Amniotic stem cell (primary cell): ENCODE results near the gene SFR1.
"Not testable (repeated sequence)": the region's sequence is repeated elsewhere in the genome, so short reads cannot be mapped to it uniquely, and the experiment has no call there.

Experiments
- DNase-seq: peaks from one replicate; lab custom pipeline; 2025; lab: John Stamatoyannopoulos, UW

SFR1 gene

DNA sequence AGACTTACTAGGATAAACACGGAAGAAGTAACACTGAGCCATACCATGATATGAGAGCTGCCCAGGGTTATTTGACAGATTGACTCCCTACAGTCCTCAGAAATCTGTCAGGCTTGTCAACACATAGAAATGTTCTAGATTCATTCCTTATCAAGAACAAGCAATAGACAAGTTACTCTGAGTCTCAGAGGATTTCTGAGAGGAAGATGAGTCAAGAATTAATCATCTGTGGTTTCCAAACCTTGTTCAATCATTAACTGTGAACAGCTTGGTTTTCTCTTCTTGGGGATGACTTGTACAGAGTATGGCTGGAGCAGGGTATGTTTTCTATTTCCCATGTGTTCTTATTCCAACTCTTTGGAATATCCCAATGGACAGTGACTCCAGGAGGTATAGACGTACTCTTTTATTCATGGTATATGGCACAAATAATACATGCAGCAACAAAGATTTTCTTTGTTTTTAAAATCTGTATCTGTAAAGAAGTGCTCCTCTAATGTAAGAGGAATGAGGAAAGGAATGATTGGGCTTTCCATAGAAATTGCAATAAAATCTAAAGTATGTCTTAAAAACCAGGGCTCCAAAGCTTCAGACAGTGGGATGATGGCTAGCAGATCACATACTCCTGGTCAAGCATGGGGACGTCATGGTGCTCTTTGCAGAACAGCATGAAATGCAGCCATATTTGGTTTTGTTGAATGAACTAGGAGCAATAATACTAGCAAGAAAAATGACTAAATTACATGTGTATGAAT, 11.9 kb upstream of the SFR1 start:
- no peak for DNase-seq

DNA sequence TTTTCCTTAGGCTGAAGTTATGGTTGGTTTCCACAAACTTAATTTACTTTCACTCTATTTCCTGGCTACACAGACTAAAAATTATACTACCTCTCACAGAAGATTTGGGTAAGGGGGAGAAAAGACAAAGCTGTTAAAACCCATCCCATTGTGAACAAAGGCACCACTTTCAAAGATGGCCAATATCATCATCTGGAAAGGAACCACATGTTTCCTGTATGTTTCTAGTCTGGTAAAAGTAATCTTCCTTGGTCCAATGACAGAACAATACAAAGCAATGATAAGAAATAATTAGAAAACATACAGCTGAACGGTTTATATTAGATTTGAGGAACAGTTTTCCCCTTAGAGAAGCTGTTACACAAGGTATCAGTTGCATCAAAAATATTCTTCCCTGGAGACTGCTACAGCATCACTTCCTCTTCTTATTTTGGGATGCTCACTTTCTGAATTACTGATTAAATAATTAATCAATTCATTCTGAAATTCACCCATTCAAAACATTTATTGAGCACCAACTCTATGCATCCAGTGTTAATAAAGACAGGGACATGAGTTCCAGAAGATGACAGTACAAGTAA, 8.5 kb upstream of the SFR1 start:
- no peak for DNase-seq

DNA sequence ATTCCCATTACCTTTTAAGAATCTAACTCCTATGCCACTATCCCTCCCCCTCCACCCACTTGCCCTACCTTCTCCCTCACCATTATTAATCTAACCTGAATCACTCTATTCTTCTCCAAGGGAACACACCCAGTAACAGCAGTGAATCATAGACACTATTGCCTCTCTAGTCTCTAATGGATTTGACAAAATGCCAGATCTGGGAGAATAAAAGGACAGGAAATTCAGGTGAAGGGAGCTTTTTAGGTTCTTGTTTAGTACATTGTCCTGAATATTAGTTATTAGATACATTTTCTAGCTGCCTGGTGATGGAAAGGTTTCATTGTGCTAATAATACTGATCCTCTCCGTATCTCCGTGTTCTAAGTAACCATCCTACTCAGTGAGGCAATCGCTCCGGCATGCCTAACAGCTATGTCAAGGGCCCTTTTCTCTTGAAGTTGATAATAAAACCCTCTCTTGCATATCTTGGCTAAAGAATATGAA, 4.1 kb upstream of the SFR1 start:
- no peak for DNase-seq

DNA sequence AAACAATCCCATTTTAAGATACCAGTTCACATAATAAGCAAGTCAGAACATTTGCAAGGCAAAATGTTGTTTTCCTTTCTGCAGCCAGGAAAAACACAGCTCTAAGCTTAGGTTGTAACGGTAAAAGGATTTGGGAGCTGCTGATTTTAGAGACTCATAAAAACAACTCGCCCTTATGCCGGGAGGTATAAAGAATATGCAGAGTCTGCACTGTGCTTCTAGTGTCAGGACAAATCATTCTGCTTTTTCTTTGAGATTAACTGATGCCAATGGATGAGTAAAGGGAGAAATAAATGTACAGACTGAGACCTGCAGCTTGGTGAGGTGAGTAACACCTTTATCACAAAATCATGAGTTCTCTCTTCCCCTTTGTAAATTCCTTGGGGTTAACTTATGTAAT, 2.0 kb upstream of the SFR1 start:
- DNase-seq, result no peak

DNA sequence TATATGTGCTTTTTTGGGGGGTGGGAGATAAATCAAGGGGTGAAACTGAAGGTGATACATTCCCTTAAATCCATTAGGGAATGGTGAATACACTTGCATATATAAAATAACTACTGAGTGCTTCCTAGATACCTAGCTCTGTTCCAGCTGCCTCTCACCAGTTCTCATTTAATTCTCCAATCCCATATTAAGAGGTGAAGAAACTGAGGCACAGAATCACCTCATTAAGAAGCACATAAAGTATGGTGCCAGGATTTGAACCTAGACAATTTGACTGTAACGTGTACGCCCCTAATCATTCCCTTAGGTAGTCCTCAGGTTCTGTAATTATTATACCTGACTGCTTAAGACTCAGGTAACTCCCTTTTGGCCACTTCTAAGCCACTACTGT, 1.5 kb upstream of the SFR1 start:
- no peak for DNase-seq

DNA sequence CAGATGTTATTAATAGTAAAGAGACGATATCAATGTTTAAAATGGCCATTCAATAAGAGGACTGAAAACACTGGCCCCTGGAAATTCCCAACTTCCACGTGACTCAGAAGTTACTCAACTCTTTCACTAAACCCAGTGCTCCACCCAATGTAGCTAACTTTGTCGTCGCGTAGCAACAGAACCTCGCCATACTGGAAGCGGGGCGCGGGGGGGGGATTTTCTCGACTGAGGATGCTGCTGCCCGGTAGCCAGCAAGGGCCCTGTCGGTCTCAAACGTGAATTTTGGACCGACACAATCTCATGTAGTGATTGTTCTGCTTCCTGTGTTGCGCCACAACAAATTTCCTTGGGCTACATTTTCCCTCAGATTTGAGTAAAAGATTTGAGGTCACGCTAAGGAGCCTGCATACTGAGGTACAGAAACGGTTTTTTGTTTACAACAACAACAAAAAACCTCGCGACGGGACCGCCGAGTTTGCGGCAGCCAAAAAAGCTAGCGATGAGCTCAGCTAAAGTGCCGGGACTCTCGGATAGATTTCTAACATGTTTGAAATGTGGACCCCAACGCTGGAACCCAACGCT, 977 bp upstream of the SFR1 start:
- DNase-seq, result peak; percentile 97

DNA sequence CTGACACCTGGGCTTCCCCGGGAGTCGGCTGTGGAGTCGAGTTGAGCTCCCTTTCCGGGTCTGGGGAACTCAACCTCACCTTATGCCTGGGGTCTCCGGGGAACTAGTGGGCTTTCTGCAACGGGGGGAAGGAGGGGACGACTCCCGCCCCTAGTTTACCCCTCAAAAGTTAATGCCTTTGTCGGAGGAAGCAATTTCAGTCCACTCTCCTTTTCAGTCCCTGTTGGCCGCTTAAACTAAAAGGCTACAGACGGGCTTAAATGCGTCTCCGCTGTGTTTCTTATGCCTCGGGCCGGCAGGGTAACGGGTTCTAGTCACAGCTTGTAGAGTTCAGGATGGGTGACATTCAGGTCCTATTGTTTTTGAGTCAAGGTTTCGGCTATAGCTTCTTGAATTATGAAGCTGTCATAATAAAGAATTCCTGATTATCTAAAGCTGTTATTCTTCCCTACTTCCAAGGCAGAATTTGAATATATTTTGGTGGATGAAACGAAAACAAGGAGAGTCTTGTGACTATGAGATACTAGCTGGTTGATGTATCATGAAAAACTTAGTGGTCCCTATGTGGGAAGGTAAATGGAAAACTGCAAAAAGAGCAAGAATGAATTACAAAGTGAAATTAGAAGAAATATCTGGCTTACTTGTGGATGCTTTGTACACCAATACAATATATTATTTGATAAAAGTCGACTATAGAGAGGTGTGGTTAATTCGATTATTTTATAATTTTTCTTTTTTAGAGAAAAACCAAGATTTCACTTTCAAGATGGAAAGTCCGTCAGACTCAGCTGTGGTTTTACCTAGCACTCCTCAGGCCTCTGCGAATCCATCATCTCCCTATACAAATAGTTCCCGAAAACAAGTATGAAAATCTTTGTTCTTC, 495 bp downstream of the SFR1 start:
- no peak for DNase-seq

DNA sequence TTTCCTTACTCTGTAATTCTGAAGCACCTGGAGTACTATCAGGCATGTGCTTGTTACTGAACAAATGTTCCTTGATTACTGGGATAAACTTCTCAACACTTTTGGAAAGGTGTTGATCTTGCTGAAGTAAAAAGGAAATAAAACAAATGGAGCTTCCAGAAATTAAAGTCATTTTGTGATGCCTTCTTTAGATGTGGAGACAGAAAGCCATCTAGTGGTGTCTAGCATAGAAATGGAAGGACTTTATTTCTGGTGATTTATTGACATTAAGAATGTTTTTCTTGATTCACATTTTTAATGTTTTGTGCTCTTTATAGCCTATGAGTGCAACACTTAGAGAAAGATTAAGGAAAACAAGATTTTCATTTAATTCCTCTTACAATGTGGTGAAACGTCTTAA, 1.4 kb downstream of the SFR1 start:
- no peak for DNase-seq

DNA sequence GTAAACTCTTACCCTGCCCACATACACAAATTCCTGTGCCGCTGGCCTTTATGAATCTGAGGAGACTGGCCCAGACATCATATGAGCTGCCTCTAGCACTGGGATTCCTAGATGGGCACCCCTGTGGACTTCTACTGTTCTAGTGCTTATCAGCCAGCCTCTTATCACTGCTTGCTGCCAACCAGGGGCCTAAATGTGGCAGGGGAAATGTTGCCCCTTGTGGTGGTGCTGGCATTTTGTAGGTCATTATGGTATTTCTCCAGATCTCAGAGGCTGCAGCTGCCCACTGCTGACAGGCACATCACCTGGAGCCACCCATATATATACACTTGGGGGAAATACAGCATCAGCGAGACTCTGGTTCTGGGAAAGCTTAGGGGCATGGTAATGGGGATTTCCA, 5.4 kb downstream of the SFR1 start:
- DNase-seq, result no peak

DNA sequence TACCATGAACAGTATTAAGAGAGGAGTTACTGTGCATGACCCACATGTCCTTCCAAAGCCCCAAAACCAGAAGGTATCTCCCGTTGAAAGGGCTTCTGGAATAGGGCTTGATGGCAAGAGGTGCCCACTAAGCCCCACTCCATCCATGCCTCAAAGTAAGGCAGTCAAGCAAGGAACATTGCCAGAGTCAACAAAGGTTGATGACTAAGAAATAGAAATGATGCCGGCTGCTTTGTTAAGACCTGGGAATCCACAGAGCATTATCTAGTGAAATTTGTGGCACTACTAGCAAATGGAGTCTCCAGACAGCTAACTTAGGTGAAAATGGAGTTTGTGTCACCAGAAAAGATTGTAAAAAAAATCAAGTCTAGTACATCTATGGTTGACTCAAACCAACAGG, 6.2 kb downstream of the SFR1 start:
- no peak for DNase-seq

DNA sequence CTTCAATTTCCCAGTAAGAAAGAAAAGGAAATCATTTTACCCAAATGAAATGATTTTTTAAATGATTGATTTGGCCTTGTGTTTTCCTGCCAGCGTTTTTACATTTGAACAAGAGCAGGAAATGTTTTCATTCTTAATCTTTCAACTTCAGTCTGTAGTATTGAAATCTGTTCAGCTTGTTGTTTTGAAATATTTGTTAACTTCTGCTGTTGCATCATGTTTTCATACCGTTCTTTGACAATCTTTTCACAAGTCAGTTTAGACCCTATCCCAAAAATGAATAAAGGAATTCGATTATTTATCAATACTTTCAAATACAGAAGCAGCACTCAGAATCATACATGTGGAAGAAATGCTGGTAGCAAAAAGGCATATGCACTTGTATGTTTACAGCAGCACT, 8.1 kb downstream of the SFR1 start:
- no peak for DNase-seq

DNA sequence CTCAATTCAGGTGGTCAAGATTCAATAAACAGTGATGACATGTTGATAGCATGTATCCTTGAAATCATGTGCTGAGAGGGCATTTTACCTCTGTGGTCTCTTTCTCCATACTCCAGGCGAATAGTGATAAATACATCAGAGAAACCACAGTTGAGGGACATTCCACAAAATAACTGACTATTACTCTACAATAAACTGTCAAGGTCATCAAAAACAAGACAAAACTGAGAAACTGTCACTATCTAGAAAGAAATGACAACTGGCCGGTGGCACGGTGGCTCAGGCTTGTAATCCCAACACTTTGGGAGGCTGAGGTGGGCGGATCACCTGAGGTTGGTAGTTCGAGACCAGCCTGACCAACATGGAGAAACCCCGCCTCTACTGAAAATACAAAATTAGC, 16.2 kb downstream of the SFR1 start:
- no peak for DNase-seq

DNA sequence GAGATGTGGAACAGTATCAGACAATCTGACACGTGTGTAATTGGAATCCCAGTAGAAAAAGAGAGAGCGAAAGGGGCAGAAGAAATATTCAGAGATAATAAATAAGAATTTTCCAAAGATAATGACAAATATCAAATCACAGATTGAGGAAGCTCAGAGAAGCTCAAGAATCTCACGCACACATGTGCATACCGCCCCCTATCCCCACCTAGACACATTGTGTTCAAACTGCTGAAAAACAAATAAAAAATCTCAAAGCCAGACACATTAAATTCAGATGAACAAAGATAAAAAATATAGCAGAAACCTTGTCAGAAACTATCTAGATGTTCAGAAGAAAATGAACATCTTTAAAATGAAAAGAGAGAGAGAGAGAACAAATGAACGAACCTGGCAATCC, 17.2 kb downstream of the SFR1 start:
- no peak for DNase-seq

DNA sequence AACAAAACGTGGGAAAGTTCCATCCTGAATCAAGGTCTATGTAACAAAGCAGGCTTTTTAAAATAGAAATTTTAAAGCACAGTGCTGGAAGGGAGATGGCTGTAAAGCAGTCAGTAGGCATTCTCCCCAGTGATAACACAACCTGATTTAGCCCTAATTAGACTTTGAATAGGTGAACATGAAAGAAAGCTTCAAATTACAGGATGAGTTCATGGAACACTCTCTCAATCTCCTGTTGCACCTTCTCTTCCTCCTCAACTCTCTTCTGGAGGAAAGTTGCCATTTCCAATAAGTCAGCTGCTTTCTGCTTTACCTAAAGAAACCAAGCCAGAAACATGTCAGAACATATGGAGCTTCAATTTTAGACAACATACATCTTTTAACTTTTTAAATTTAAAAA, 20.1 kb downstream of the SFR1 start:
- DNase-seq, result no peak

DNA sequence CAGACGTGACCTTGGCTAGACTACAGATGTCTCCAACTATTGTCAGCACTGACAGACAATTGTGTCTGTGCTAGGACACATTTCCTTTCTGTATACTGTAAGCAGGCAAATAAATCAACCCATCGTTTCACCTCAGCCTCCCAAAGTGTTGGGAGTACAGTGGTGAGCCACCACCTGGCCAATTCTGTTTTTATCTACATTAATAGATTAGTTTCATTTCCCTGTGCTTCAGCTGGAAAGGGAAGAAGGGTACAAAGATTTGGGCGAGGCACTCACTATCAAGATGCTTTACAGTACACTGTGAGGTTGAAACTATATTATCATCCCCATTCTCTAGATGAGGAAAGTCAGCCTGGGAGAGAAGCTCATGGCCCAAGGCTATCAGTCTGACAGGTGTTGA, 21.9 kb downstream of the SFR1 start:
- DNase-seq, result no peak

DNA sequence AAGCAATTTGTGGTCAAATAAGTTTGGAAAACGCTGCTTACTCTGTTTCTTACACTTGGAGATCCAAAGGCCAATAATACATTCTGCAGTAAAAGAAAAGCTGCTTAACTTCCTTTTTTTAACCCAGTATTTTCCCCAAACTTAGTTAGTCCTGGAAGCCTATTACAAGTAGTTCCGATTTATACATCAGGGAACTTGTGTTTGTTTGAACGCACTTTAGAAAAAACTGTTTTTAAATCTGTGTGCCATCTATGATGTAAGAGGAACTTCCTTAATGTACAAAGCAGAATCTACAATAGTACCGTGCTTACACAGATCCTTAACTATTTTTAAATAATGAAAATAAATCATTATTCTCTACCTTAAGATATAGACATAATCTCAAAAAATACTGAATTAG, 23.0 kb downstream of the SFR1 start:
- DNase-seq, result no peak

DNA sequence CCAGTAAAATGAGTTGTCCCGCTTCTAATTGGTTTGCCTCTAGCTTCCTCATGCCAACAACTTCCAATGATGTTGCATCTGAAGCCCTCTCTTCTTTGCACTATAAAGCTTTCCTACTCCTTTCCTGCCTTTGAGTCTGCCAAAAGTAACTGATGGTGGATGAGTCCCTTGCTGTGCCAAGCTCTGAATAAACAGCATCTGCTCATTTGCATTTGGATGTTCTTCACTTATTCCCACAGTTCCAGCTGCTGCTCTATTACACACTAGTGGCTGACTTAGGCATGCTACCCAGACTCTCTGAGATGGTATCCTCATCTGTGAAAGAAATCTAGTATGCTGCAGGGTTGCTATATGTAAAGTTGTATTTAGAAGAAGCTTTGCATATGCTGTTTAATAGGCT, 24.9 kb downstream of the SFR1 start:
- no peak for DNase-seq

DNA sequence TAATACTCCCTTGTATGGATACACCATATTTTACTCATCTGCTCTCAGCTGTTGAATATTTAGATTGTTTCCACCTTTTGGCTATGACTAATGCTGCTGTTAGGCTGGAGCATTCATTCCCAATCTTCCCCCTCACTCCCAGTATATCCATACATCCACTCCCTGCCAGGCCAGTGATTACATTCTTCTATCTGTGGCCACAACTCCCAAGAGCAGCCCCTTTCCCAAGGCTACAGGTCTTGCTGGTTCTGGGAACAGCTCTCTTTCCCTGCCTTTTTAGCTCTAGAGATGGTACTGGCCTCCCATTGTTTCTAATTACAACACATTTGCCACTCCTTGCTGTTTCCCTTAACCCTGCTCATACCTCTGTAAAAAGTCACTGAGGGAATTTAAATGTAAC, 28.2 kb downstream of the SFR1 start:
- no peak for DNase-seq

DNA sequence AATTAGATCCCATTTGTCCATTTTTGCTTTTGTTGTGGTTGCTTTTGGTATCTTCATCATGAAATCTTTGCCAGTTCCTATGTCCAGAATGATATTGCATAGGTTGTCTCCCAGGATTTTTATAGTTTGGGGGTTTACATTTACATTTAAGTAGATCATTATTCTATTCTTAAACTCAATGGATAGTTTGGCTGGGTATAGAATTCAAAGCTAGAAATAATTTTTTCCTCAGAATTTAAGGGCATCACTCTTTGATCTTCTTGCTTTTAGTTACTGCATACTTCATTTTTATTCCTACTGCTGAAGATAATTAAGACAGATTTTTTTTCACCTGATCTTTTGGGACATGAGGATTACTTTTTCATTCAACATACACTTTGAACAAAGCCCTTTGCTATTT, 29.8 kb downstream of the SFR1 start:
- DNase-seq, result no peak

DNA sequence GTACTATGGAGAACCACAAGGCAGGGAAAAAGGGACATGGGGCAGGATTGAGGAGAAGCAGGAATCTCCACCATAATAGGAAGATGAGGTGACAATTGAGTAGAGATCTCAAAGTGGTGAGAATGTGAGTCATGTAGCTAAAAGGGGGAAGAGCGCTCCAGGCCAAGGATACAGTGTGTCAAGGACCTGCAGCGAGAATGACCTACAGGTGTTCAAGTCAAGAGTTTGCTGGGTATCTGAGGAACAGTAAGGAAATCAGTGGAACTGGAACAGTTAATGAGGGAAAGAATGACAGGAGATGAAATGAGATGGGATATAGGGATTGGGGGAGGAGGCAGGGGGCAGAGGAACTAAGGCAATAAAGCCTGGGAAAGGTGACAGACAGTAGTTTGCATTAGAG, 33.6 kb downstream of the SFR1 start:
- DNase-seq, result no peak

DNA sequence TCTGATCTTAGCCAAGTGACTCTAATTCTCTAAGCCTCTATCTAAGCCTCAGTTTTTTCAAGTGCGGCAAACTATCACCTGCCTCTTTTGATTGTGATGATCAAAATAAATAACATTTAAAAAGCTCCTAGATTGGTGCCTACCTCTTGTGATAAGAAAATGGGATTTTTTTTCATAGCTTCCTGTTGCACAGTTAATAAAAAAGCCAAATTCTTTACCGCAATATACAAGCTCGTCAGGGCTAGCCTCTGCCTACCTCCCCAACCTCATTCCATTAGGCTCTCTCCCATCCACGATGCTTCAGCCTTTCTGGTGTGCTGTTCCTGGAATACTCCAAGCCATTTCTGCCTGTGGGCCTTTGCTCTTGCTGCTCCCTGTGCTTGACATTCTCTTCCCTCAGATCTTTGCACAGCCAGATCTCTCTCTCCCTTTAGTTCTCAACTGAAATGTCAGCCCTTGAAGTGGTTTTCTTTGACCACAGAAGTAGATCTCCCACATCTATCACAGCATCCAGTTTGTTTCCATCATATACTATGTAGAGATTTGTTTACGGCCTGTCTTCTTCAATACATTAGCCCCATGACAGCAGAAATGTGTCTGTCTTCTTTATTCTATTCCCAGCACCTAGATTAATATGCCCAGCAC, 48.8 kb downstream of the SFR1 start:
- no peak for DNase-seq

DNA sequence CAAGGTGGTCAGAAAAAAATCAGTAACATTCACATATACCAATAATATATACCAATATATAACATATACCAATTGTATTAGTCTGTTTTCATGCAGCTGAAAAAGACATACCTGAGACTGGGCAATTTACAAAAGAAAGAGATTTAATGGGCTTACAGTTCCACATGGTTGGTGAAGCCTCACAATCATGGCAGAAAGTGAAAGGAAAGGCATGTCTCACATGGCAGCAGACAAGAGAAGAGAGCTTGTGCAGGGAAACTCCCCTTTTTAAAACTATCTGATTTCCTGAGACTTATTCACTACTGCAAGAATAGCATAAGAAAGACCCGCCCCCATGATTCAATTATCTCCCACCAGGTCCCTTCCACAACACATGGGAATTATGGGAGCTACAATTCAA, 52.2 kb downstream of the SFR1 start:
- DNase-seq, result not testable (repeated sequence)
